Body of pancreas (tissue), 4 donors: ENCODE measurements around the gene ZNF566. TPM values are rescaled to one million over a fixed set of nuclear protein-coding genes. Genes with fewer than 3 reads are reported as not detected.

Source experiments
- ATAC-seq: fragments of 150-250 bp; one replicate; pipeline ENCODE4 v1.9.1; 2016
- DNase-seq, 4 donors: peaks; one replicate each; pipeline ENCODE4 v3.0.0-alpha.2; 2019
- H3K27ac ChIP-seq, 4 donors: fragments of 200-600 bp; sonication (generic); 1 replicate in 3 of 4; 2 replicates in 1 of 4; pipeline versions ENCODE4 v1.5.1 to v1.6.1; 2016 to 2019; ENCODE audit warnings: mild to moderate bottlenecking in 1 of 4, mixed read lengths in 1 of 4, moderate library complexity in 1 of 4
- H3K27me3 ChIP-seq, 2 donors: fragments of 200-600 bp; sonication (generic); one replicate each; pipeline ENCODE4 v1.6.0; 2016; ENCODE audit warnings: mild to moderate bottlenecking in 1 of 2
- H3K36me3 ChIP-seq, 2 donors: fragments of 200-600 bp; sonication (generic); replicated peaks in 1 of 2; 2 replicates each; pipeline ENCODE4 v1.5.1; 2016; ENCODE audit warnings: low read depth in 2 of 2; ENCODE audit not compliant: insufficient read depth in 1 of 2
- H3K4me1 ChIP-seq: fragments of 200-600 bp; sonication (generic); one replicate; pipeline ENCODE4 v1.6.0; 2016
- H3K4me3 ChIP-seq, 2 donors: fragments of 200-600 bp; sonication (generic); 1 replicate in 1 of 2; 2 replicates in 1 of 2; pipeline ENCODE4 v1.5.1; 2016 to 2019
- H3K9me3 ChIP-seq, 3 donors: fragments of 200-600 bp; sonication (generic); 1 replicate in 2 of 3; 2 replicates in 1 of 3; pipeline ENCODE4 v1.5.1; 2016
- CTCF ChIP-seq, 7 experiments: fragments of 450-650 bp in 4 of 7; fragments of 200-600 bp in 3 of 7; sonication (generic) in 3 of 7; IDR thresholded peaks; one replicate each; pipeline ENCODE4 v1.5.1; 2016 to 2019; ENCODE audit warnings: antibody characterized with exemption in 7 of 7
- POLR2A ChIP-seq, 3 donors: fragments of 450-650 bp; IDR thresholded peaks; one replicate each; pipeline ENCODE4 v1.6.1; 2016; ENCODE audit warnings: antibody characterized with exemption in 3 of 3, mild to moderate bottlenecking in 2 of 3
- WGBS, 2 donors: methylation state at CpG; one replicate each; pipeline ENCODE4 v1.1.5; 2017; 5-methylcytosine and 5-hydroxymethylcytosine counted together
- intact Hi-C: fragments of 100-400 bp; cut with DNase I; formaldehyde crosslinking; loops from one replicate; pipeline ENCODE4 v1.15.1; 2023
- total RNA-seq, 2 donors: library from RNA; depleted of rRNA; stranded (reverse); fragments of >200 nt; gene quantifications; one replicate each; pipeline ENCODE4 v1.1.0, GENCODE V29; 2016

ZNF566 gene
- total RNA-seq, 2 donors from 2014 or later, result 4.4 to 9.9 TPM

DNA sequence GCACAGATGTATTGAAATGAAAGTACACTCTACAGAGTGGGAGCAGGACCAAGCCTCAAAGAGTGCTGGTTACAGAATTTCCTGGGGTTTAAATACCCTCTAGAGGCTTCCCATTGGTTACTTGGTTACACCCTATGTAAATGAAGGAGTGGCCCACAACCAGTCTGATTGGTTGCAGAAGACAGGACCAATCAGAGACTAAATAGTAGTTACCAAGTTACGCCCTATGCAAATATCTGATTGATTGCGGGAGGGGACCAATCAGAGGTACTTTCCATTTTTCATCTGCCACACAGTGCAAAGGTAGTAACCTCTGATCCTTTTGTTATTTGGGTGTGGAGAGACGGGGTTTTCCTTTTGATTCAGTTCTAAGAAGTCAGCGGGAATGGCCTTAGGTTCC, 65.4 kb downstream of the ZNF566 start:
- Histone ChIP-seq H3K9me3 (no peaks in the 10 kb centered on the region), H3K27me3 (no peaks in the 10 kb centered on the region), H3K27ac (no peak overlapping the region), H3K4me3 (no peak overlapping the region), H3K4me1 (peaks cover 2% of the 10 kb centered on the region), H3K36me3 (no peaks in the 10 kb centered on the region)
- intact Hi-C loops, result no loop called here
- no peak for ATAC-seq
- TF ChIP-seq CTCF (IDR thresholded peaks at IDR 0.05) (no peak), POLR2A (IDR thresholded peaks at IDR 0.05) (no peak)
- DNase-seq, result no peak
- WGBS, 2 donors, result 74 to 84% methylated on average over 4 of the region's 4 CpGs

- 17 to 36% methylated on average over 11 to 33 of the region's 33 CpGs for WGBS, 2 donors
- peak; percentile 13 for ATAC-seq
- Histone ChIP-seq H3K9me3 (no peaks in the 10 kb centered on the region), H3K4me3 (peak overlapping the region in 1 of 2 donors; percentile 8), H3K27ac (peak overlapping the region in 2 of 4 donors; percentile 6 to 46), H3K36me3 (no peaks in the 10 kb centered on the region), H3K27me3 (no peaks in the 10 kb centered on the region), H3K4me1 (peaks cover 19% of the 10 kb centered on the region)
- TF ChIP-seq CTCF (IDR thresholded peaks at IDR 0.05), result no peak
- no peak for TF ChIP-seq POLR2A (IDR thresholded peaks at IDR 0.05)
- intact Hi-C loops, result no loop called here
- no peak for DNase-seq
These were observed 67.4 kb downstream of the ZNF566 start for GRCh38 chr19:36421749-36422481.

DNA sequence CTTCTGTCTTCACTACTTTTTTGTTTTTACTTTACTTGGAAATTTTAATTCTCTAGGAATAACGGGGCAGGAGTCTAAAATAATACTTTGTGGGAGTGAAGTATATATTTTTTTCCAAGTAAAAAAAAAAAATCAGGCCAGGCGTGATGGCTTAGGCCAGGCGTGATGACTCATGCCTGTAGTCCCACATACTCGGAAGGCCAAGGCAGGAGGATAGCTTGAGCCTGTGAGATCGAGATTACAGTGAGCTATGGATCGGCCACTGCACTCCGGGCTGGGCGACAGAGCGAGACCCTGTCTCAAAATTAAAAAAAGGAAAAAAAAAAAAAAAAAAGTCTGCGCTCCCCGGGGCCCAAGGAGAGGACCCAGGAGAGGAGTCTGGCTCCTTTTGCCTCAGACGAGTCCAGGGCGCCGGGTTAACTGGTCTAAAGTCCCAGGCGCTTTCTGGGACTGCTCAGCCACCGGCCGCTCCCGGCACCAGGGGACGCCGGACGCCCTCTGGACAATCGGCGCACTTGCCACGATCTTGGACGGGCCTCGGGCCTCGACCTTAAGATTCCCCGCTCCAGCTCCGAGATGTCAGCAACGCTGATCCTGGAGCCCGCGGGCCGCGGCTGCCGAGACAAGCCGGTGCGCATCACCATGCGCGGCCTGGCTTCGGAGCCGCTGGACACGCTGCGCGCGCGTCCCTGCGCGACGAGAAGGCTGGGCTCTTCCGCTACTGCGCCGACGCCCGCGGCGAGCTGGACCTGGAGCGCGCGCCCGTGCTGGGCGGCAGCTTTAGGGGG, 68.2 kb downstream of the ZNF566 start:
- ATAC-seq, result peak; percentile 54
- Histone ChIP-seq H3K4me1 (peaks cover 19% of the 10 kb centered on the region), H3K4me3 (peak overlapping the region in 1 of 2 donors; percentile 8), H3K27ac (peak overlapping the region in 2 of 4 donors; percentile 6 to 46), H3K9me3 (no peaks in the 10 kb centered on the region), H3K36me3 (no peaks in the 10 kb centered on the region), H3K27me3 (no peaks in the 10 kb centered on the region)
- 8 to 17% methylated on average over 26 to 58 of the region's 61 CpGs for WGBS, 2 donors
- TF ChIP-seq POLR2A (IDR thresholded peaks at IDR 0.05) (peak in 1 of 3 donors; percentile 26), CTCF (IDR thresholded peaks at IDR 0.05) (no peak)
- intact Hi-C loops, result no loop called here
- peak in 2 of 4 donors; percentile 11 to 13 for DNase-seq

DNA sequence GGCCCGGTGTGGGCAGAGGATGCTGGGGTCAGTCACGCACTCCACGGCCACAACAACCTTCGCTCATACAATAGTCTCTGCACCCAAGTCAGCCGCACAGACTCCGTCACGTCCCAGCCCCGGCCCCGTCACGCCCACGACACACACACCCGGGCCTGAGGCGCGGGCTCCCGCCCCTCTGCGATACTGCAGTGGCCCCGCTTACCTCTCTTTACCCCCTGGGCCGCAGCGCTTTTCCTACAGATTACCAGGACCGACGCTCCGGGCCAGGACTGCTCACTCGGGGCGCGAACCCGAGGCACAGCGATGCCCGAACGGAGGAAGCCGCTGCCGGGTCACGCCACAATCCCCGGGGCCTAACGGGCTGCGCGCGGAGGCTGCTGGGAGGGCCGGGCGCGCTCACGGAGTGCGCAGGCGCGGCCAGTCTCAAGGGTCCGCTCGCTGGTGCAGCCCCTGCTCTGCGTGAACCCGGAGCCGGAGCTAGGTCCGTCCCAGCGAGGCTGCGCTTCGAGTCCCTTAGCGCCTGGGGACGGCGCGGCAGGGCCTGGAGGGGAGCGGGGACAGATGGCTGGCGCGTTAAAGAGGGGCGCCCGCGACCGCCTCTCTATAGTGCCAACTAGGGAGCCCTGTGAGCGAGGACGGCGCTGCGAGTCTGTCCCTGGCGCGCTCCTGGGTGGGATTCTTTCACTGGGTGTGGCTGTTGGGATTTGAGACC, 70.9 kb downstream of the ZNF566 start, which contains the start of gene ZFP82:
TSS of gene ZFP82 (minus strand) at position 358 of the 715 bp plus-strand sequence. CDS start 8,855 bp downstream, outside the sequence.
- no peaks in the 10 kb centered on the region for H3K27me3 ChIP-seq
- WGBS, 2 donors, result 0 to 1% methylated on average over 6 to 65 of the region's 70 CpGs
- ATAC-seq, result peak; percentile 86
- DNase-seq, result peak; percentile 61 to 79 (median 70)
- no peaks in the 10 kb centered on the region for H3K9me3 ChIP-seq
- H3K27ac ChIP-seq, result peak within 1 kb of the TSS; percentile 40 to 80 (median 59)
- no peaks in the 10 kb centered on the region for H3K36me3 ChIP-seq
- intact Hi-C loops, result no loop called here
- H3K4me3 ChIP-seq, result peak within 1 kb of the TSS; percentile 38 to 67
- peaks cover 19% of the 10 kb centered on the region for H3K4me1 ChIP-seq
- no peak for TF ChIP-seq CTCF (IDR thresholded peaks at IDR 0.05)
- TF ChIP-seq POLR2A (IDR thresholded peaks at IDR 0.05), result peak; percentile 20 to 58 (median 58)
